ENCODE results near the gene CTIF.

DNA sequence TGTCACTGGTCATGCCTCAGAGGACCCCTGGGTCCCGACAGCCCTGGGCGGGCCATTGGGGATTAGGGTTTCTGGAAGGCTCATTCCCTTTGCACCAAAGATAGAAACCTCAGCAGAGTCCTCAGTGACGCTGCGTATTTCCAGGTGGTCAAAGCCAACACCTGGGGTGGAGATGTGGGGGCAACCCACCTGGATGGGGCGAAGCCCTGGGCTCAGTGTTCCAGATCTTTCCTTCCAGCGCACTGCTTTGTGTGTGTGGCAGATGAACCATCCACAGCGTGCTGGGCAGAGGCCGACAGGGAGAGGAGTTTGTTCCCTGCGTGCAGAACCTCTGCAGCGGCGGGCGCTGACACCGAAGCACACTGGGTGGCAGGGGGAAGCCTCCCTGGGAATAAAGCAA lies 143.9 kb downstream of the CTIF start:
- TF ChIP-seq YY1 (IDR thresholded peaks at IDR 0.05; ENCODE audit: low read depth) (no peak), NFIC (IDR thresholded peaks at IDR 0.05) (no peak), EP300 (IDR thresholded peaks at IDR 0.05; ENCODE audit: borderline replicate concordance) (no peak), REST (IDR thresholded peaks at IDR 0.05; ENCODE audit: low read depth) (no peak), RAD21 (IDR thresholded peaks at IDR 0.05; ENCODE audit: low read depth) (no peak), FOXM1 (IDR thresholded peaks at IDR 0.05; ENCODE audit: borderline replicate concordance, low read depth) (no peak), TAF1 (IDR thresholded peaks at IDR 0.05; ENCODE audit: low read depth) (no peak), CREB1 (IDR thresholded peaks at IDR 0.05; ENCODE audit: low read depth) (no peak), EGR1 (IDR thresholded peaks at IDR 0.05) (no peak)
- TF ChIP-seq, protein P1, sequence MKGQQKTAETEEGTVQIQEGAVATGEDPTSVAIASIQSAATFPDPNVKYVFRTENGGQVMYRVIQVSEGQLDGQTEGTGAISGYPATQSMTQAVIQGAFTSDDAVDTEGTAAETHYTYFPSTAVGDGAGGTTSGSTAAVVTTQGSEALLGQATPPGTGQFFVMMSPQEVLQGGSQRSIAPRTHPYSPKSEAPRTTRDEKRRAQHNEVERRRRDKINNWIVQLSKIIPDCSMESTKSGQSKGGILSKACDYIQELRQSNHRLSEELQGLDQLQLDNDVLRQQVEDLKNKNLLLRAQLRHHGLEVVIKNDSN (IDR thresholded peaks at IDR 0.05), result no peak
